MM.1S (cell line): Measurements from ENCODE around the gene SDK1.

Source experiments
- CTCF ChIP-seq: fragments of 300-600 bp; sonication (generic); IDR thresholded peaks from 2 replicates; pipeline ENCODE4 v1.5.1; 2016; ENCODE audit warnings: antibody characterized with exemption, low read length, mixed read lengths
- EZH2 ChIP-seq: fragments of 300-600 bp; sonication (generic); optimal IDR thresholded peaks from 2 replicates; pipeline ENCODE3; 2017; ENCODE audit warnings: low read depth, mild to moderate bottlenecking, antibody characterized with exemption, low read length, mixed read lengths

GRCh38 chr7:4185136-4185535 is 884.1 kb downstream of the SDK1 start:
- TF ChIP-seq CTCF (no peak), EZH2 (no peak)
